Ascending aorta (tissue), 2 donors: ENCODE data around the gene ARMC7. TPM values are rescaled to one million over a fixed set of nuclear protein-coding genes. Genes with fewer than 3 reads are reported as not detected.
A peak's percentile ranks its signal among the peaks of the same experiment; 100 is the strongest.

Source experiments
- DNase-seq, 2 donors: peaks; one replicate each; pipeline ENCODE4 v3.0.0-alpha.2; 2019; ENCODE audit warnings: low spot score in 2 of 2
- H3K27ac ChIP-seq, 2 donors: fragments of 200-600 bp; sonication (generic); one replicate each; pipeline ENCODE4 v1.5.1; 2016 to 2017; ENCODE audit warnings: mild to moderate bottlenecking in 1 of 2
- H3K27me3 ChIP-seq: fragments of 200-600 bp; sonication (generic); one replicate; pipeline ENCODE4 v1.5.1; 2017
- H3K36me3 ChIP-seq, 2 donors: fragments of 200-600 bp; sonication (generic); one replicate each; pipeline ENCODE4 v1.5.1; 2016
- H3K4me1 ChIP-seq, 2 donors: fragments of 200-600 bp; sonication (generic); one replicate each; pipeline ENCODE4 v1.5.1; 2016 to 2017; ENCODE audit warnings: mild to moderate bottlenecking in 1 of 2
- H3K4me3 ChIP-seq, 2 donors: fragments of 200-600 bp; sonication (generic); one replicate each; pipeline ENCODE4 v1.5.1; 2016 to 2017; ENCODE audit warnings: mild to moderate bottlenecking in 1 of 2
- H3K9me3 ChIP-seq, 2 donors: fragments of 200-600 bp; sonication (generic); one replicate each; pipeline ENCODE4 v1.5.1; 2016
- CTCF ChIP-seq, 3 experiments: fragments of 200-600 bp in 2 of 3; fragments of 450-650 bp in 1 of 3; sonication (generic) in 2 of 3; IDR thresholded peaks; one replicate each; pipeline ENCODE4 v1.5.1; 2016 to 2019; ENCODE audit warnings: antibody characterized with exemption in 3 of 3, mild to moderate bottlenecking in 1 of 3, moderate library complexity in 1 of 3
- intact Hi-C: fragments of 100-400 bp; cut with DNase I; formaldehyde crosslinking; loops from one replicate; pipeline ENCODE4 v1.15.1; 2023
- total RNA-seq: library from RNA; depleted of rRNA; stranded (reverse); fragments of >200 nt; gene quantifications from one replicate; pipeline ENCODE4 v1.1.0, GENCODE V29; 2016

ARMC7 gene
- total RNA-seq, 1 donor from 2014 or later, result 1.4 TPM

GRCh38 chr17:75074532-75074931 is 35.2 kb upstream of the ARMC7 start:
- peaks cover 9 to 21% of the 10 kb centered on the region in 2 donors for H3K4me1 ChIP-seq
- H3K36me3 ChIP-seq, result no peaks in the 10 kb centered on the region
- intact Hi-C loops, result no loop called here
- no peak for DNase-seq
- TF ChIP-seq CTCF (IDR thresholded peaks at IDR 0.05), result no peak
- no peak overlapping the region for H3K4me3 ChIP-seq
- H3K9me3 ChIP-seq, result no peaks in the 10 kb centered on the region
- H3K27ac ChIP-seq, result no peak overlapping the region
- H3K27me3 ChIP-seq, result no peaks in the 10 kb centered on the region

GRCh38 chr17:75075597-75076336 is 34.0 kb upstream of the ARMC7 start:
- TF ChIP-seq CTCF (IDR thresholded peaks at IDR 0.05), result no peak
- peak overlapping the region in 1 of 2 donors; percentile 1 for H3K27ac ChIP-seq
- no peaks in the 10 kb centered on the region for H3K36me3 ChIP-seq
- peaks cover 9 to 22% of the 10 kb centered on the region in 2 donors for H3K4me1 ChIP-seq
- intact Hi-C loops, result loop anchor here (2.0 kb wide), 1 partner anchor 31 kb away; no protein-coding TSS in a partner anchor
- H3K9me3 ChIP-seq, result no peaks in the 10 kb centered on the region
- H3K27me3 ChIP-seq, result no peaks in the 10 kb centered on the region
- no peak overlapping the region for H3K4me3 ChIP-seq
- no peak for DNase-seq

- Histone ChIP-seq H3K27me3 (no peaks in the 10 kb centered on the region), H3K4me1 (peaks cover 9 to 22% of the 10 kb centered on the region in 2 donors), H3K36me3 (no peaks in the 10 kb centered on the region), H3K4me3 (peak overlapping the region; percentile 46 to 66), H3K9me3 (no peaks in the 10 kb centered on the region), H3K27ac (peak overlapping the region; percentile 88 to 89)
- no peak for DNase-seq
- no peak for TF ChIP-seq CTCF (IDR thresholded peaks at IDR 0.05)
- intact Hi-C loops, result loop anchor here (2.0 kb wide), 1 partner anchor 30 kb away; no protein-coding TSS in a partner anchor
Measured at GRCh38 chr17:75077072-75077495, 32.7 kb upstream of the ARMC7 start.

- H3K36me3 ChIP-seq, result no peaks in the 10 kb centered on the region
- peaks cover 9 to 22% of the 10 kb centered on the region in 2 donors for H3K4me1 ChIP-seq
- no peaks in the 10 kb centered on the region for H3K27me3 ChIP-seq
- H3K4me3 ChIP-seq, result peak overlapping the region; percentile 46 to 66
- H3K9me3 ChIP-seq, result no peaks in the 10 kb centered on the region
- H3K27ac ChIP-seq, result peak overlapping the region; percentile 88 to 89
- intact Hi-C loops, result loop anchor here (2.0 kb wide), 1 partner anchor 29 kb away; no protein-coding TSS in a partner anchor
- peak in 1 of 2 donors; percentile 87 for DNase-seq
- TF ChIP-seq CTCF (IDR thresholded peaks at IDR 0.05), result peak in 1 of 3 experiments; percentile 16
Measured at GRCh38 chr17:75077496-75078283, 32.1 kb upstream of the ARMC7 start.

- intact Hi-C loops, result no loop called here
- no peaks in the 10 kb centered on the region for H3K27me3 ChIP-seq
- DNase-seq, result peak in 1 of 2 donors; percentile 76
- H3K36me3 ChIP-seq, result no peaks in the 10 kb centered on the region
- TF ChIP-seq CTCF (IDR thresholded peaks at IDR 0.05), result no peak
- peaks cover 9 to 22% of the 10 kb centered on the region in 2 donors for H3K4me1 ChIP-seq
- peak overlapping the region in 1 of 2 donors; percentile 66 for H3K4me3 ChIP-seq
- peak overlapping the region; percentile 88 to 89 for H3K27ac ChIP-seq
- no peaks in the 10 kb centered on the region for H3K9me3 ChIP-seq
Measured at GRCh38 chr17:75078284-75079022, 31.3 kb upstream of the ARMC7 start.
